ENCODE results near the gene EEF1A2.

The EEF1A2 gene

DNA sequence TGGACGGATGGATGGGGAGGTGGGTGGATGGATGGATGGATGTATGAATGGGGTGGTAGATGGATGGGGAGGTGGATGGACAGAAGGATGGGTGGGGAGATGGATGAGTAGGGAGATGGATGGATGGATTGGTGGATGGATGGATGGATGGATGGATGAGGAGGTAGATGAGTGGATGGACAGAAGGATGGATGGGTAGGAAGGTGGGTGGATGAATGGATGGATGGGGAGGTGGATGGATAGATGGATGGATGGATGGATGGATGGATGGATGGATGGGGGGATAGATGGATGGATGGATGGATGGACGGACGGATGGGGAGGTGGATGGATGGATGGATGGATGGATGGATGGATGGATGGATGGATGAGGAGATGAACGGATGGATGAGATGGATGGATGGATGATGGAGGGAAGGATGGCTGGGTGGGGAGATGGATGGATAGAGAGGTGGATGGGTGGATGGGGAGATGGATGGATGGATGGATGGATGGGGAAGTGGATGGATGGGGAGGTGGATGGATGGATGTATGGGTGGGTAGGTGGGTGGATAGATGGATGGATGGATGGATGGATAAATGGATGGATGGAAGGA is 7.2 kb downstream of the EEF1A2 start:
- TF ChIP-seq, protein P1, sequence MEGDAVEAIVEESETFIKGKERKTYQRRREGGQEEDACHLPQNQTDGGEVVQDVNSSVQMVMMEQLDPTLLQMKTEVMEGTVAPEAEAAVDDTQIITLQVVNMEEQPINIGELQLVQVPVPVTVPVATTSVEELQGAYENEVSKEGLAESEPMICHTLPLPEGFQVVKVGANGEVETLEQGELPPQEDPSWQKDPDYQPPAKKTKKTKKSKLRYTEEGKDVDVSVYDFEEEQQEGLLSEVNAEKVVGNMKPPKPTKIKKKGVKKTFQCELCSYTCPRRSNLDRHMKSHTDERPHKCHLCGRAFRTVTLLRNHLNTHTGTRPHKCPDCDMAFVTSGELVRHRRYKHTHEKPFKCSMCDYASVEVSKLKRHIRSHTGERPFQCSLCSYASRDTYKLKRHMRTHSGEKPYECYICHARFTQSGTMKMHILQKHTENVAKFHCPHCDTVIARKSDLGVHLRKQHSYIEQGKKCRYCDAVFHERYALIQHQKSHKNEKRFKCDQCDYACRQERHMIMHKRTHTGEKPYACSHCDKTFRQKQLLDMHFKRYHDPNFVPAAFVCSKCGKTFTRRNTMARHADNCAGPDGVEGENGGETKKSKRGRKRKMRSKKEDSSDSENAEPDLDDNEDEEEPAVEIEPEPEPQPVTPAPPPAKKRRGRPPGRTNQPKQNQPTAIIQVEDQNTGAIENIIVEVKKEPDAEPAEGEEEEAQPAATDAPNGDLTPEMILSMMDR (IDR thresholded peaks at IDR 0.05; ENCODE audit: insufficient read depth, low read depth, low read length, missing control alignments) = no peak
- H3K4me3 ChIP-seq (ENCODE audit: low read depth, low read length) = no peak overlapping the region
- no peak for DNase-seq (ENCODE audit: low read depth)

DNA sequence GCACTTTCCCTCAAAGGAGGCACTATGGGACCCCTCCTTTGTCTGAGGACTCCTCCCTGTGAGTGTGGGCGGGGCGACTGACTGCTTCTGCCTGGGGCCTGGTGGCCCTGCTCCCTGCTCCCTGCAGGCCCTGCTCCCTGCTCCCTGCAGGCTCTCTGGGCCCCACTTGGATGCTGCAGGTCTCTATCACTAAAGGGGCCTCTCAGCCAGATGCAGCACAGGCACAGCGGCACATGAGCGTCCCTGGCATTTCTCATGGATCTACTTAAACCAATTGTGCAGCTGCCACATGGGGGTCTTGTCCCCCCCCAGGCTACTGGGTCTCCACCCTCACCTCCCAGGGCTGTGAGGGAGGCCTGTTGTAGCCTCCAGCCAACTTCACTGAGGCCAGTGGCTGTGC is 7.8 kb downstream of the EEF1A2 start:
- H3K4me3 ChIP-seq (ENCODE audit: low read depth, low read length) = no peak overlapping the region
- TF ChIP-seq, protein P1 (IDR thresholded peaks at IDR 0.05; ENCODE audit: insufficient read depth, low read depth, low read length, missing control alignments) = no peak
- DNase-seq (ENCODE audit: low read depth) = no peak

DNA sequence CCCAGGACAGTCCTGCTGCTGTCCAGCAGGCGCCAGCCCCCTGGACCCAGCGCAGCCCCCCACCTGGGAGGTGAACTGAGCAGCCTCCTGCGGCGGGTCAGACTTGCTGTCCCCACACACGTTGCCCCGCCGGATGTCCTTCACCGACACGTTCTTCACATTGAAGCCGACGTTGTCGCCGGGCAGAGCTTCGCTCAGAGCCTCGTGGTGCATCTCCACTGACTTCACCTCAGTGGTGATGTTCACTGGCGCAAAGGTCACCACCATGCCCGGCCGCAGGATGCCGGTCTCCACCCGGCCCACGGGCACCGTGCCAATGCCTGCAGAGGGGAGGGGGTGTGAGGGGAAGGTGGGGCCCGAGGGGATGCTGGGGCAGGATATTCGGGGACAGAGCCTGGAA is 8.5 kb downstream of the EEF1A2 start:
- TF ChIP-seq, protein P1 (IDR thresholded peaks at IDR 0.05; ENCODE audit: insufficient read depth, low read depth, low read length, missing control alignments) = no peak

DNA sequence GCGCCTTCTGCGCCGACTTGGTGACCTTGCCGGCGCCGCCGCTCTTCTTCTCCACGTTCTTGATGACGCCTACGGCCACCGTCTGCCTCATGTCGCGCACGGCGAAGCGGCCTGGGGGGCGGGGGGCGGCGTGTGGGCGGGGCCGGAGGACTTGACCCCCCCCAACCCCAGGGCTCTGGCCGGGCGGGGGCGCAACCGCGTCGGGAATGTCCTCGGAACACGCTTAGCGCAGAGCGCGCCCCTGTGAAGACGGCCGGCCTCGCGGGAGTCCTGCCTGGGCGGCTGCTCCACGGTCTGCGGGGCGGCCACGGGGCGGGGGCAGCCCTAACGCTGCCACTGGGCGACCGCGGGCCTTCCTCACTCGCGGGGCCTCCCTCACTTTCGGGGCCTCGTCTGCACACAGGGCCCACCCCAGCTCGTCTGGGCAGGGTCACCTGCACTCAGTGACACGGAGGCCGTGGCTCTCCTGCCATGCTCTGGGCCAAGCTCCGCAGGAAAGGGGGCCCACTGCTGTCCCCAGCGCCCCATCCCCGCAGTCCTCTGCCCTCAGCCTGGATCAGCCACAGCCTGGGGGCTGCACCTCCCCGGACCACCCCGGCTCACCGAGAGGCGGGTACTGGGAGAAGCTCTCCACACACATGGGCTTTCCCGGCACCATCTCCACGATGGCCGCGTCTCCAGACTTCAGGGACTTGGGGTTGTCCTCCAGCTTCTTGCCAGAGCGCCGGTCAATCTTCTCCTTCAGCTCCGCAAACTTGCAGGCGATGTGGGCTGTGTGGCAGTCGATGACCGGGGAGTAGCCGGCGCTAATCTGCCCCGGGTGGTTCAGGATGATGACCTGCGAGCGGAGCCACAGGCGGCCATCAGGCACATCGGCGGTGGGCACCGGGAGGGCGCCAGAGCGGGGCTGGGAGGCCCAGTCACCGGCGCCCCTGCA is 10.3 kb downstream of the EEF1A2 start:
- TF ChIP-seq, protein P1 (IDR thresholded peaks at IDR 0.05; ENCODE audit: insufficient read depth, low read depth, low read length, missing control alignments) = no peak
- no peak overlapping the region for H3K4me3 ChIP-seq (ENCODE audit: low read depth, low read length)
- DNase-seq (ENCODE audit: low read depth) = no peak

More for the DNA sequence above, 8.5 kb downstream of the EEF1A2 start:
- H3K4me3 ChIP-seq (ENCODE audit: low read depth, low read length) = no peak overlapping the region
- no peak for DNase-seq (ENCODE audit: low read depth)

DNA sequence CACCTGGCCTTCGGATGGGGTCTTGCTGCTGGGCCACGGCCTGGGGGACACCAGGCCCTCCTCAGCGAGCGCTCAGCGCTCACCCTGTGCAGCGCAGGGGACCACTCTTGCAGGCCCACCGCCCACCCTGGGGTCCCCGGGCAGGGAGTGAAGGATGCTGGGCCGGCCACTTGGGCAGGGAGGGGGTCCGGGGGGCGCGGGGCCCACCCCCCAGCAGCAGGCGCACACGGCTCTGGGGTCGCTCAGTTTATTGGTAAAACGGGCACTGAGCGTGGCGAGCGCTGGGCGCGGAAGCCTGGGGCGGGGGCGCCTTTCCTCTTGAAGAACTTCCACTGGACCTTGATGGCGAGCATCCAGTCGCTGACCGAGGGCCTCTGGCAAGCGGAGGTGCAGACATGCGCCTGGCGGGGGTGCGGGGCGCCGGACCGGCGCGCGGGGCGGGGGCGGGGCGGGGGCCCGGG is 11.1 kb downstream of the EEF1A2 start:
- H3K4me3 ChIP-seq (ENCODE audit: low read depth, low read length) = no peak overlapping the region
- TF ChIP-seq, protein P1 (IDR thresholded peaks at IDR 0.05; ENCODE audit: insufficient read depth, low read depth, low read length, missing control alignments) = no peak
- no peak for DNase-seq (ENCODE audit: low read depth)

DNA sequence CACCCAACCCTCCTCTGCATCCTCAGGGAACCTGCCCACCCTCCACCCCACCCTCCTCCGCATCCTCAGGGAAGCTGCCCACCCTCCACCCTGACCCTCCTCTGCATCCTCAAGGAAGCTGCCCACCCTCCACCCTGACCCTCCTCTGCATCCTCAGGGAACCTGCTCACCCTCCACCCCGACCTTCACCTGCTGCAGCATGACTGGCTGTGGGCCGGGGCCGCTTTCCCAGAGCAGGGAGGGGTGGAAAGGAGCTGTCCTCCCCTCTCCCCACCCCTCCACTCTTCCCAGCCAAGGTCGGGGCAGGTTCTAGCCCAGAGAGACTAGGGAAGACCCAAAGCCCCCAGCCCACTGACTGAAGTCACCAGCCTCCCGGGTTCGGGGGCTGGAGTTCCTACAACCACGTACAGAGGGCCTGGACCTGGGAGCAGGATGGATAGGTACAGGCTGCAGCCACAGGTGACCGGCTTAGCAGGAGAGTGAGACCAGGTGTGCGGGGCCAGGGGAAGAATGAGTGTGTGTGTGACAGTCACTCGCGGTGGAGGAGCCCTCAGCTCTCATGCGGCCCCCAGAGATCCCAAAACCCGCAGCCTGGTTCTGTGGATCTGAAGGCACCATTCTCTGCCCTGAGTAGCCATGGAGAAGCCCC is 11.6 kb downstream of the EEF1A2 start:
- H3K4me3 ChIP-seq (ENCODE audit: low read depth, low read length) = no peak overlapping the region
- DNase-seq (ENCODE audit: low read depth) = no peak
- TF ChIP-seq, protein P1 (IDR thresholded peaks at IDR 0.05; ENCODE audit: insufficient read depth, low read depth, low read length, missing control alignments) = no peak
